Effector memory CD4-positive, alpha-beta T cell (primary cell): ENCODE data around the gene TDRD3.

Experiments
- DNase-seq, 3 donors: peaks; one replicate each; pipeline ENCODE4 v3.0.0-alpha.2; 2020
- H3K27ac ChIP-seq: 2 replicates; pipeline ENCODE4 v1.7.0; 2013; ENCODE audit warnings: mild to moderate bottlenecking, low read length, moderate library complexity; ENCODE audit not compliant: insufficient read depth, poor library complexity, severe bottlenecking
- H3K27me3 ChIP-seq: replicated peaks from 2 replicates; pipeline ENCODE4 v1.7.0; 2013; ENCODE audit warnings: mild to moderate bottlenecking, low read length; ENCODE audit not compliant: insufficient read depth, control insufficient read depth, poor library complexity, severe bottlenecking
- H3K36me3 ChIP-seq: 2 replicates; pipeline ENCODE4 v1.7.0; 2013; ENCODE audit warnings: mild to moderate bottlenecking, low read length, moderate library complexity; ENCODE audit not compliant: control insufficient read depth, insufficient read depth
- H3K4me1 ChIP-seq: 2 replicates; pipeline ENCODE4 v1.7.0; 2013; ENCODE audit warnings: low read length, mild to moderate bottlenecking; ENCODE audit not compliant: control insufficient read depth, insufficient read depth, poor library complexity, severe bottlenecking
- H3K4me3 ChIP-seq: 2 replicates; pipeline ENCODE4 v1.7.0; 2013; ENCODE audit warnings: low read length, low read depth, mild to moderate bottlenecking; ENCODE audit not compliant: insufficient read depth, poor library complexity, severe bottlenecking
- H3K9me3 ChIP-seq: 2 replicates; pipeline ENCODE4 v1.7.0; 2013; ENCODE audit warnings: mild to moderate bottlenecking, low read length, moderate library complexity; ENCODE audit not compliant: control insufficient read depth

TDRD3 gene

DNA sequence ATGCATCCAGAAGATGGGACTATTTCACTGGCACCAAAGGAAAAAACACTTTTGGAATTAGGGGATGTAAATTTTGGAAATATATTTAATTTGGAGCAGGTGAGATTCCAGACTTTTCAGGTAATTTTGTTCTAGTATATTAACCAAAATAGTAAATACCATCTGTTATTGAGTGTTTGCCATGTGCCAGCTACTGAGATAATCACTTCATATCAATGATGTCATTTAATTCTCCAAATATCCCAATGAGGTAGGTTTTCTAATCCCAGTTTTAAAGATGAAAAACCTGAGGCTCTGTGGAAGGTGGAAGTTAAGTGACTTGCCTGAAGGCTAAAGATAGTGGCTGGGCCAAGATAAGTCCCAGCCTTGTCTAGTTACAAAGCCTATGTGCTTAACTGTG, 95.2 kb downstream of the TDRD3 start:
- DNase-seq: no peak
- peaks cover 6% of the 10 kb centered on the region for H3K36me3 ChIP-seq
- no peaks in the 10 kb centered on the region for H3K27me3 ChIP-seq
- no peak overlapping the region for H3K27ac ChIP-seq
- H3K4me3 ChIP-seq: no peak overlapping the region
- no peaks in the 10 kb centered on the region for H3K9me3 ChIP-seq
- H3K4me1 ChIP-seq: no peaks in the 10 kb centered on the region

DNA sequence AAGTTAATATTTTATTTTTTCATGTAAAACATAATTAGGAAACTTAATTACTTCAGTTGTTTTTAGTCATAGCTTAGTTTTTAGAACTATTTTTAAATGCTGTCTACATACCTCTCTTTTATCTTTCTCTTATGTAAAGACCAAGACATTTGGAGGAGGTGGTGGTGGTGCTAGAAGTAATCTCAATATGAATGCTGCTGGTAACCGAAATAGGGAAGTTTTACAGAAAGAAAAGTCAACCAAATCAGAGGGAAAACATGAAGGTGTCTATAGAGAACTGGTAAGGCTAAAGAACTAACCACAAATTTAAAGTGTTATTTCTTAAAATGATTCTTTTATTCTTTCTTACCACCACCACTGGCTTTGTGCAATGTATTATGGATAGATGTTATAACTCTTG, 97.3 kb downstream of the TDRD3 start:
- no peaks in the 10 kb centered on the region for H3K4me1 ChIP-seq
- peaks cover 5% of the 10 kb centered on the region for H3K36me3 ChIP-seq
- no peaks in the 10 kb centered on the region for H3K27me3 ChIP-seq
- H3K27ac ChIP-seq: no peak overlapping the region
- H3K9me3 ChIP-seq: no peaks in the 10 kb centered on the region
- no peak for DNase-seq
- no peak overlapping the region for H3K4me3 ChIP-seq

DNA sequence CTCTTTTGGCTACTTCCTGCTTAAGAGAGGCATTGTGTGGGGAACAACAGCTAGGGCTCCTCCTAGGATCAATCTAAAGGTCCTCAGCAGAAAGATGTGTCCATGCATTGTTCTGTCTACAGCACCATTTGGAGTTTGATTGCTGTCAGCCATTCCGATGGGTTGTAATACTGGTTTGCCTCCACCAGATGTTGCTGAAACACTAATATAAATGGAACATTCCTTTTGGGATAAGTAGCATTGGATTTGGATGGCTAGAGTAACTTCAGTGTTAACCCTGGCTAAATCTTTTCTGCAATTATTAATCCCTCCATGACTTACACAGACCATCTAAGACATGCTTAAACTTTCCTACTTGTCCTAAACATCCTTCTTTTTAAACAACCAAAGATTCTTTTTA, 104.2 kb downstream of the TDRD3 start:
- Histone ChIP-seq H3K4me1 (no peaks in the 10 kb centered on the region), H3K27me3 (no peaks in the 10 kb centered on the region), H3K36me3 (peaks cover 5% of the 10 kb centered on the region), H3K9me3 (no peaks in the 10 kb centered on the region), H3K4me3 (no peak overlapping the region), H3K27ac (no peak overlapping the region)
- no peak for DNase-seq

DNA sequence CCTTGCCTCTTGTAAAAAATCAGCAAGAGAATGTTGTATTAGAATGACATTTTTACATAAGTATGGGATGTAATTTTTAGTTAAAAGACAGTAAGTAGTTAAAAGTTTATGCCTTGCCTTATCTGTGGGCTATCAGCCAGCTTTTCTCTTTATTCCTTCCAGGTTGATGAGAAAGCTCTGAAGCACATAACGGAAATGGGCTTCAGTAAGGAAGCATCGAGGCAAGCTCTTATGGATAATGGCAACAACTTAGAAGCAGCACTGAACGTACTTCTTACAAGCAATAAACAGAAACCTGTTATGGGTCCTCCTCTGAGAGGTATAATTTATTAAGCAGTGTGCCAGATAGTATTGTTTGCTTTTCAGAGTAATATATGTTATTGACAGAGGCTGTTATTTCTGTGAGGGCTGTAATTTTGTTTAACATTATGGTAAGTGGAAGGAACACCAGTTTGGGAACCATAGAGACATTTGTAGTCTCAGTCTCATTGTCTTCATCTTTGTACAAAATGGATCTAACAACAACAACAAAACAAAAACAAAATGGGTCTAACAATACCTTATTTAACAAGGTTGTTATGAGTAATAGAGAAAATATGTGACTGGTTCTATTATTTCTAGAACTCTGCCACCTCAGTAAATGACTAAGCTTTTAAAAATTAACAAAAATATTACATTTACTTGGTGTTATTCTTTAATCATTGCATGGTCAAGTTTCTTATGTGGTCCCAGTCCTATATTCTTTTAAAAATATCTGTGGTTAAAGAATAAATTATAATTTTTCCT, 112.8 kb downstream of the TDRD3 start:
- Histone ChIP-seq H3K27me3 (no peaks in the 10 kb centered on the region), H3K9me3 (no peaks in the 10 kb centered on the region), H3K27ac (no peak overlapping the region), H3K36me3 (peaks cover 13% of the 10 kb centered on the region), H3K4me3 (no peak overlapping the region), H3K4me1 (no peaks in the 10 kb centered on the region)
- no peak for DNase-seq

DNA sequence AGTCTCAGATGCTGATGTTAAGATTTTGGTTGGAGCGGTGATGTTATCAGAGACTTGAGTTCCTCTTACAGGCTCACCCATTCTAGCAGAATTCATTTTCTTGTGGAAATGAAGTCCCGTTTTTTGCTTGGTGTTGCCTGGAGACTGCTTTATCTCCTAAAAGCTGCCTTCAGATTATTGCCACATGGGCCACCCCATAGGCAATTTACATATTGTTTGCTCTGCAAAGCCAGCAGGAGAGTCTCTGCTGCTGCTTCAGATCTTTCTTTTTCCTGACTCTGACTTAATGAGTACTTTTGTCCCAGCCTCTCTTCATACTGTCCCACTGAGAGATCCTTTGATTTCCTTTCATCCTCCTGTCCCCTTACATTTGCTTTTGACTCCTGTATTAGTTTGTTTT, 114.6 kb downstream of the TDRD3 start:
- Histone ChIP-seq H3K4me3 (no peak overlapping the region), H3K36me3 (peaks cover 13% of the 10 kb centered on the region), H3K9me3 (no peaks in the 10 kb centered on the region), H3K27me3 (no peaks in the 10 kb centered on the region), H3K27ac (no peak overlapping the region), H3K4me1 (no peaks in the 10 kb centered on the region)
- no peak for DNase-seq

DNA sequence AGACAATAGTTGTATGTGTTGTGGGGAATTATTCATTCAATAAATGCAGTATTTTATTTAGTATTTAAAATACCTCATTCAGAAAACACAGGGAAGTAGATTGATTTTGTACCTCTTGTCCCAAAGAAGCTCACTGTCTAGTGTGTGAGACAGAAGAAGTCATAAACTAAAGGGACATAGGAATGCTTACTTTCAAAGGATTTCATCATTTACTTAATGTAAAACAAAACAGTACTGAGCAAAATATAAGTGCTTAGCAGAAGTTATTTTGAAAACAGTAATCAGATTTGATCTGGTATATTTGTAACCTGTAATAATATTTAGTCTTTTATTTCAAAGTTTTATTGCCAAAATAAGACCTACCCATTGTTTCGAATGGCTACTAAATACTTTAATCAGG, 117.9 kb downstream of the TDRD3 start:
- H3K36me3 ChIP-seq: peaks cover 23% of the 10 kb centered on the region
- no peak overlapping the region for H3K4me3 ChIP-seq
- no peaks in the 10 kb centered on the region for H3K9me3 ChIP-seq
- no peaks in the 10 kb centered on the region for H3K27me3 ChIP-seq
- no peaks in the 10 kb centered on the region for H3K4me1 ChIP-seq
- no peak for DNase-seq
- H3K27ac ChIP-seq: no peak overlapping the region

DNA sequence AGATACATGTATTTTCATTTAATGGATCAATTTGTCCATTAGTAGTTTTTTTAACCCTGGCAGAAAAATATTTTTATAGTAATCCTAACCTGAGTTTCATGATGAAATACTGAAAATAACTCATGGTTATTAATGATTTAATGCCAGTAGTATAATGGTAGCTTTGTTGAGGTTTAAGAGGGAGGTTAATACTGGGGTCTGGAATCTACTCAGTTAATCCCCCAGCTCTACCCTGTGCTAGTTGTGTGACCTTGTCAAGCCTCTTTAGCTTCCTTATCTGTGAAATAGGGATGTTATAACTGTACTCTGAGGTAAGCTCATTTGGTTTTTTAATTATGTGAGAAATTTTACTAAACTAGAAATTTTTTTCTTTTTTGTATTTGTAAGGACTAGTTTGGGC, 122.5 kb downstream of the TDRD3 start:
- Histone ChIP-seq H3K27me3 (no peaks in the 10 kb centered on the region), H3K27ac (no peak overlapping the region), H3K36me3 (peaks cover 17% of the 10 kb centered on the region), H3K4me1 (no peaks in the 10 kb centered on the region), H3K9me3 (no peaks in the 10 kb centered on the region), H3K4me3 (no peak overlapping the region)
- no peak for DNase-seq

DNA sequence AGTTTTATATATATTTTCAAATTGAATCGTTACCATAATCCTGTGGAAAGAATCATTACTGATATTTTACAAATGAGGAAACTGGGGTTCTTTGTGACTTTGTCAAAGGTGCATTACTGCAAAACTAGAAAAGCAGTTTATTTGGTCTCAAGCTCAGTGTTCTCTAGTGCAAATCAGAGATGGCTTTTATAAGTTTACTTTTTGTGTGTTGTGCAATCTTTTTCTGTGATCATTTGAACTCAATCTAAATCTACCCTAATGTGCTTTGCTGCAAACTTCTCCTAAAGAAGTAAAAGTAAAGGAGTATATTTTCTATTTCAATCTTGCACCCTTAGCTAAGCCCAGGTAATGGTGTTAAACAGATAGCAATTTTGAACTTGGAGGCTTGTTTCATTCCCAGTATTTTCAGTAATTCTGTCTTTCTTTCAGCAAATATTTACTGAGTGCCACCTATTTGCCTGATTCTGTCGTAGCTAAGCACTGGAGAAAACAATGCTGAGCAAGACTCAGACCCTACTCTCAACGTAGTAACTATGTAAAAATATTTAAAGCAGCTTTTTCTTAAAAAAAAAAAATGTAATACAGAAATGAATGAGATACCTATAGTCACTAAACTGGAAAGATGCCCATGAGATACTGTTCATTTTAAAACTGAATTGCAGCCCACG, 124.0 kb downstream of the TDRD3 start:
- no peaks in the 10 kb centered on the region for H3K27me3 ChIP-seq
- peaks cover 15% of the 10 kb centered on the region for H3K36me3 ChIP-seq
- no peak overlapping the region for H3K27ac ChIP-seq
- H3K9me3 ChIP-seq: no peaks in the 10 kb centered on the region
- no peaks in the 10 kb centered on the region for H3K4me1 ChIP-seq
- no peak for DNase-seq
- H3K4me3 ChIP-seq: no peak overlapping the region

DNA sequence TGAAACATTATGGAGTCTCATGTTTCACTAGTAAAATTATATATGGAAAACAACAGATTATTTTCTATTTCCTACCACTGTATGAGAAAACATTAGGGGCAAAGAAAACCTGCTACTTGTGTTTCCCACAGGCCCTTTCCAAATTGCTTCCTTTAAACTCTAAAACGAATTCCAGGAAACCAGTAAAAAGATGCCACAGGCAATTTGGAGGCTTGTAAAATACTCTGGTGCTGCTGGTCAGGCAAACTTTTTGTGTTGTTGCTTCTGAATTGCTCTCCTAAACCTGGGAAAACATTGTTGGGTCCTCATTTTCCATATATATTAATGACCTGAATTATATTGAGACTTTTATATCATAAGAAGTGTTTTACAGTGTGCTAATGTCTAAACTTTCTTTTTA, 141.5 kb downstream of the TDRD3 start:
- Histone ChIP-seq H3K9me3 (no peaks in the 10 kb centered on the region), H3K4me1 (no peaks in the 10 kb centered on the region), H3K27ac (no peak overlapping the region), H3K36me3 (no peaks in the 10 kb centered on the region), H3K27me3 (no peaks in the 10 kb centered on the region), H3K4me3 (no peak overlapping the region)
- no peak for DNase-seq

DNA sequence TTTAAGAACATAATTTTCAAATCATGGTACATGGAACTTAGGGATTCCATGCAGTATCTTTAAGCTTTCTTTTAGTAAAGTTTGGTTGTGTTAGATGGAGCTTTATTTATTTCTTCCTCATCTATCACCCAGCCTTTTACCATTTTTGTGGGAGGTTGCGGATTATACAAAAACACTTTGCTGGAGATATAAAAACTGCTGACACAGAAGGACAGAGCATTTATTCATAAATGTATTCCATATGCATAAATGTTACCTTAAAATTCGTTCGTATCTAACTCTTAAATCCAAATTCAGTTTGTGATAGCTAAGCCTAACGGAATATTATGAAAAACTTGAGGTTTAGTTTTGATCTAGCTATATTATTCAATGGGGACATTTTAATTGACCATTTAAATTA, 143.3 kb downstream of the TDRD3 start:
- Histone ChIP-seq H3K4me1 (no peaks in the 10 kb centered on the region), H3K9me3 (no peaks in the 10 kb centered on the region), H3K36me3 (no peaks in the 10 kb centered on the region), H3K27ac (no peak overlapping the region), H3K27me3 (no peaks in the 10 kb centered on the region), H3K4me3 (no peak overlapping the region)
- no peak for DNase-seq
